ENCODE results near the gene HABP4. TPM values are rescaled to one million over a fixed set of nuclear protein-coding genes. Genes with fewer than 3 reads are reported as not detected.

The HABP4 gene
- total and polyA plus RNA-seq, 12 donors, result 20.8 to 30.4 (median 25.3) TPM

DNA sequence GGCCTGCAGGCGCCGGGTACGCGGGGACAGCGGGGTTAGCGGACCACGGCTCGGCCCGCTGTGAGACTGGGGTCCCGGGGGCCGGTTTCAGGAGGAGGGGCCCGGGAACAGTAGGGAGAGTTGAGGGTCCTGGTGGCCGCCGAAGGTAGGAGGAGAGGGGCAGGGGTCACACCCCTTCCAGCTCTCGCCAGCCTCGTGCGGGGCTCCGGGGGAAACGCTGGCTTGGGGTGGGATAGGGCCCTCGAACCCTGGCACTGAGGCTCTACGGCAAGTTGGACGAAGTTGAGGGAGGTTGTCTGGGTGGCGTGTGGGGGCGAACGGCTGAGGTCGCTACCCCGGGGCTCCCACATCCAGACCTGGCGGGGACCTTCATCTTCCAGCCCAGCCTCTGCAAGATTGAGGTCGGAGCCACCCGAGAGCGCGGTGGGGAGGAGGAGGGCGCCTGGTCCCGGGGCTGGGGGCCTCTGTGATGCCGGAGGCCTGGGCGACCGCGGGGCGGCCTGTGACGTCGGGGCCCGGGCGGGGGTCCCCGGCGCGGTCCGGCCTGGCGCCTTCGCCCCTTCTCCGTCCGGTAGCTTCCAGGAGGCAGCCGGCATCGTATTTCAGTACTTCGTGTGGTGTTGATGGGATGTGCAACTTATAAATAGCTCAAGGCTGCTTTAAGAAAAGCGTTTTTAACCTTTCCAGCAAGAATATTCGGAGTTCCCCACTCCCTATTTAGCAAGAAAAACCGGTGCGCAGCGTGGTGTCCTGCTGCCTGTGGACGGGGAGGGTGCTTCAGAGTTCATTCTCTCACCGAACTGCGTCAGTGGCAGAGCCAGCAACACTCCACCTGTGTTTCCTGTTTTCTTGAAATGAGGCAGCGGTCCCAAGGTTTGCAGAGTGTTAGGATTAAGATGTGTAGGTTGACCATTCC is 902 bp downstream of the HABP4 start:
- ATAC-seq (peak in 1 of 8 donors; percentile 10), DNase-seq (peak; percentile 17 to 32)
- no peaks in the 10 kb centered on the region for H3K36me3 ChIP-seq
- H3K4me3 ChIP-seq, result peak overlapping the region; percentile 68 to 97 (median 84)
- TF ChIP-seq, protein P1, sequence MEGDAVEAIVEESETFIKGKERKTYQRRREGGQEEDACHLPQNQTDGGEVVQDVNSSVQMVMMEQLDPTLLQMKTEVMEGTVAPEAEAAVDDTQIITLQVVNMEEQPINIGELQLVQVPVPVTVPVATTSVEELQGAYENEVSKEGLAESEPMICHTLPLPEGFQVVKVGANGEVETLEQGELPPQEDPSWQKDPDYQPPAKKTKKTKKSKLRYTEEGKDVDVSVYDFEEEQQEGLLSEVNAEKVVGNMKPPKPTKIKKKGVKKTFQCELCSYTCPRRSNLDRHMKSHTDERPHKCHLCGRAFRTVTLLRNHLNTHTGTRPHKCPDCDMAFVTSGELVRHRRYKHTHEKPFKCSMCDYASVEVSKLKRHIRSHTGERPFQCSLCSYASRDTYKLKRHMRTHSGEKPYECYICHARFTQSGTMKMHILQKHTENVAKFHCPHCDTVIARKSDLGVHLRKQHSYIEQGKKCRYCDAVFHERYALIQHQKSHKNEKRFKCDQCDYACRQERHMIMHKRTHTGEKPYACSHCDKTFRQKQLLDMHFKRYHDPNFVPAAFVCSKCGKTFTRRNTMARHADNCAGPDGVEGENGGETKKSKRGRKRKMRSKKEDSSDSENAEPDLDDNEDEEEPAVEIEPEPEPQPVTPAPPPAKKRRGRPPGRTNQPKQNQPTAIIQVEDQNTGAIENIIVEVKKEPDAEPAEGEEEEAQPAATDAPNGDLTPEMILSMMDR (IDR thresholded peaks at IDR 0.05), result no peak
- WGBS, 2 donors, result 1% methylated on average over 63 of the region's 63 CpGs
- peaks cover 0 to 33% (median 11%) of the 10 kb centered on the region in 9 donors for H3K4me1 ChIP-seq
- intact Hi-C loops (cut with DNase I), result loop anchor here in 9 of 10 donors (1.0 to 10.0 kb wide), 13 partner anchors 32 to 216 kb away; partner anchors contain the start of genes PRXL2C (in 3 of the 9), ZNF367 (in 3 of the 9), CDC14B (in 1 of the 9) and SLC35D2 (in 1 of the 9)
- peak overlapping the region; percentile 53 to 94 (median 84) for H3K27ac ChIP-seq
- peaks cover 0 to 30% (median 0%) of the 10 kb centered on the region in 7 donors for H3K27me3 ChIP-seq
- H3K9me3 ChIP-seq, result no peaks in the 10 kb centered on the region

DNA sequence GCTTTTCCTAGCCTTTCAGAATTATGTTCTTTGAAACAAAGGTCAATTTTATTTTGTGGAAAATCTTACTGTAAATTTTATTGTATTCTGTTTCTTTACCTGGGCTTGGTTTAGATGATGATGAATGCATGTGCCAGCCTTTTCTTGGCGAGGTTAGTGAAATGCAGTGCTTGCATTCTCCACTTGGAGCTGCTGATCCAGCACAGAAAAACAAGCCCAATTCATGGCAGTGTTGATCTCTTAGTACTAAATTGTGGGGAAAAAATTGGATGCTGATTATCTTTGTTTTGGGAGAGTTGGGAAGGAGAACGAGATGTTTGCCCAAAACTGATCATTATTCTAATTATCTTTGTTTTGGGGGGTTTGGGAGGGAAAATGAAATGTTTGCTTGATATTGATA is 3.7 kb downstream of the HABP4 start:
- TF ChIP-seq, protein P1 (IDR thresholded peaks at IDR 0.05), result peak; percentile 13 to 69 (median 49)
- H3K27ac ChIP-seq, result no peak overlapping the region
- DNase-seq, result peak in 1 of 2 donors; percentile 18
- peaks cover 0 to 38% (median 11%) of the 10 kb centered on the region in 9 donors for H3K4me1 ChIP-seq
- H3K36me3 ChIP-seq, result peaks cover 0 to 6% (median 0%) of the 10 kb centered on the region in 9 donors
- intact Hi-C loops (cut with DNase I), result loop anchor here in 9 of 10 donors (5.0 to 10.0 kb wide), 11 partner anchors 36 to 214 kb away; partner anchors contain the start of genes PRXL2C (in 3 of the 9), CDC14B (in 1 of the 9), SLC35D2 (in 1 of the 9) and ZNF367 (in 1 of the 9)
- H3K9me3 ChIP-seq, result no peaks in the 10 kb centered on the region
- ATAC-seq, result no peak
- H3K4me3 ChIP-seq, result no peak overlapping the region
- H3K27me3 ChIP-seq, result peaks cover 0 to 25% (median 0%) of the 10 kb centered on the region in 7 donors
- WGBS, 2 donors, result 42 to 47% methylated on average over 2 of the region's 2 CpGs

DNA sequence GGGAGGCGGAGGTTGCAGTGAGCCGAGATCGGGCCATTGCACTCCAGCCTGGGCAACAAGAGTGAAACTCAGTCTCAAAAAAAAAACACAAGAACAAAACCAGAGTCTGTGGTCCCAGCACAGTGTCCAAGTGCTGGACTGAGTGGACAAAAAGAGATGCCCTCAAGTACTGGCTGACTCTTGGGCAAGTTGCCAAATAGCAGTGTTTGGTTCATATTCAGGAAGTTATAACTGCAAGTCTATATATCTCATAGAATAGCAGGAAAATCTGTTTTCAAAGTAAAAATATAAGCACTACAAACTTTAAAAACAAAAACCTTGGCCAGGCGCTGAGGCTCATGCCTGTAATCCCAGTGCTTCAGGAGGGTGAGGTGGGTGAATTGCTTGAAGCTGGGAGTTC is 7.3 kb downstream of the HABP4 start:
- intact Hi-C loops (cut with DNase I), result loop anchor here in 5 of 10 donors (10.0 kb wide), 4 partner anchors 108 to 198 kb away; partner anchors contain the start of gene PRXL2C (in 3 of the 5)
- H3K4me3 ChIP-seq, result no peak overlapping the region
- TF ChIP-seq, protein P1 (IDR thresholded peaks at IDR 0.05), result no peak
- DNase-seq (no peak), ATAC-seq (no peak)
- no peak overlapping the region for H3K27ac ChIP-seq
- H3K27me3 ChIP-seq, result no peaks in the 10 kb centered on the region
- WGBS, 2 donors, result 90 to 98% methylated on average over 4 of the region's 4 CpGs
- peaks cover 0 to 42% (median 6%) of the 10 kb centered on the region in 9 donors for H3K36me3 ChIP-seq
- H3K4me1 ChIP-seq, result peaks cover 0 to 19% (median 0%) of the 10 kb centered on the region in 9 donors
- no peaks in the 10 kb centered on the region for H3K9me3 ChIP-seq

DNA sequence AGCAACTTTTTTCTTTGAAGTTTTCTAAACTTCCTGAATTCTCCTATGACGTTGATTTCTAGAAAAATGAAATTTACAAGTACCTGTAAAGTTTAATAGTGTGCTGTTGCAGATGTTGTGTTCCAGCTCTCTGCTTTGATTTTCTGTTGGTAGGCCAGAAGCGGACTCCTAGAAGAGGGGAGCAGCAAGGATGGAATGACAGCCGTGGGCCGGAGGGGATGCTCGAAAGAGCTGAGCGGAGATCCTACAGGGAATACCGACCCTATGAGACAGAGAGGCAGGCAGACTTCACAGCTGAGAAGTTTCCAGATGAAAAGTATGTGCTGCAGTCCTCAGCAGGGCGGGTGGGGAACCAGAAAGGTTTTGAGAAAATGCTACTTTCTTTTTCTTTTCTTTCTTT is 8.3 kb downstream of the HABP4 start:
- 91 to 93% methylated on average over 8 of the region's 8 CpGs for WGBS, 2 donors
- ATAC-seq (no peak), DNase-seq (no peak)
- Histone ChIP-seq H3K4me1 (peaks cover 0 to 15% (median 0%) of the 10 kb centered on the region in 9 donors), H3K36me3 (peaks cover 0 to 51% (median 6%) of the 10 kb centered on the region in 9 donors), H3K9me3 (no peaks in the 10 kb centered on the region), H3K27ac (no peak overlapping the region), H3K4me3 (no peak overlapping the region), H3K27me3 (no peaks in the 10 kb centered on the region)
- TF ChIP-seq, protein P1 (IDR thresholded peaks at IDR 0.05), result no peak
- intact Hi-C loops (cut with DNase I), result loop anchor here in 5 of 10 donors (10.0 kb wide), 4 partner anchors 107 to 197 kb away; partner anchors contain the start of gene PRXL2C (in 3 of the 5)

Data from heart right ventricle (tissue), 16 donors.